ENCODE results near the gene HP1BP3.
"Not testable (repeated sequence)": the region's sequence is repeated elsewhere in the genome, so short reads cannot be mapped to it uniquely, and the experiment has no call there.

Gene HP1BP3

GRCh38 chr1:20787029-20787839 lies at the start of gene HP1BP3:
Gene HP1BP3, minus strand, starts transcription at chr1:20787307. Its CDS starts 6,867 bp downstream, at chr1:20780440.
- FAIRE-seq = no peak
- DNase-seq (ENCODE audit: low spot score) = peak; percentile 91

GRCh38 chr1:20836230-20836629 lies 49.1 kb upstream of the HP1BP3 start:
- DNase-seq (ENCODE audit: low spot score) = no peak
- FAIRE-seq = no peak

- no peak for DNase-seq (ENCODE audit: low spot score)
- no peak for FAIRE-seq
These were observed 47.7 kb upstream of the HP1BP3 start for GRCh38 chr1:20834780-20835179.

GRCh38 chr1:20834192-20834591 lies 47.1 kb upstream of the HP1BP3 start:
- DNase-seq (ENCODE audit: low spot score) = no peak
- FAIRE-seq = no peak

GRCh38 chr1:20830378-20830777 lies 43.3 kb upstream of the HP1BP3 start:
- DNase-seq (ENCODE audit: low spot score) = no peak

GRCh38 chr1:20829946-20830345 lies 42.8 kb upstream of the HP1BP3 start:
- no peak for DNase-seq (ENCODE audit: low spot score)
- no peak for FAIRE-seq

More at GRCh38 chr1:20830378-20830777, 43.3 kb upstream of the HP1BP3 start:
- FAIRE-seq = no peak

- DNase-seq (ENCODE audit: low spot score) = no peak
- no peak for FAIRE-seq
These were observed 42.4 kb upstream of the HP1BP3 start for GRCh38 chr1:20829531-20829930.

- no peak for DNase-seq (ENCODE audit: low spot score)
- FAIRE-seq = no peak
These were observed 36.7 kb upstream of the HP1BP3 start for GRCh38 chr1:20823845-20824244.

- FAIRE-seq (no peak), DNase-seq (ENCODE audit: low spot score) (no peak)
These were observed 34.4 kb upstream of the HP1BP3 start for GRCh38 chr1:20821466-20821865.

- no peak for FAIRE-seq
These were observed 32.7 kb upstream of the HP1BP3 start for GRCh38 chr1:20819818-20820217.

GRCh38 chr1:20814534-20814871 lies 27.4 kb upstream of the HP1BP3 start:
- DNase-seq (ENCODE audit: low spot score) = no peak
- no peak for FAIRE-seq

More at GRCh38 chr1:20819818-20820217, 32.7 kb upstream of the HP1BP3 start:
- DNase-seq (ENCODE audit: low spot score) = no peak

GRCh38 chr1:20811916-20812315 lies 24.8 kb upstream of the HP1BP3 start:
- DNase-seq (ENCODE audit: low spot score) = no peak
- no peak for FAIRE-seq

GRCh38 chr1:20793236-20793635 lies 6.1 kb upstream of the HP1BP3 start:
- FAIRE-seq = no peak
- no peak for DNase-seq (ENCODE audit: low spot score)

- DNase-seq (ENCODE audit: low spot score) (no peak), FAIRE-seq (no peak)
These were observed 5.1 kb upstream of the HP1BP3 start for GRCh38 chr1:20792196-20792595.

GRCh38 chr1:20790785-20791184 lies 3.7 kb upstream of the HP1BP3 start:
- no peak for DNase-seq (ENCODE audit: low spot score)
- FAIRE-seq = no peak

GRCh38 chr1:20789598-20789997 lies 2.5 kb upstream of the HP1BP3 start:
- not testable (repeated sequence) for FAIRE-seq; DNase-seq (ENCODE audit: low spot score)

- no peak for FAIRE-seq
- peak; percentile 13 for DNase-seq (ENCODE audit: low spot score)
These were observed 1.0 kb upstream of the HP1BP3 start for GRCh38 chr1:20787840-20788795.

- peak; percentile 96 for DNase-seq (ENCODE audit: low spot score)
- FAIRE-seq = no peak
These were observed 666 bp downstream of the HP1BP3 start for GRCh38 chr1:20786253-20787028.

GRCh38 chr1:20785907-20786252 lies 1.2 kb downstream of the HP1BP3 start:
- FAIRE-seq (no peak), DNase-seq (ENCODE audit: low spot score) (no peak)

GRCh38 chr1:20775700-20776099 lies 11.4 kb downstream of the HP1BP3 start:
- FAIRE-seq = no peak
- DNase-seq (ENCODE audit: low spot score) = no peak

- no peak for FAIRE-seq
- DNase-seq (ENCODE audit: low spot score) = no peak
These were observed 15.3 kb downstream of the HP1BP3 start for GRCh38 chr1:20771780-20772179.
